ENCODE measurements around the gene MKNK1. TPM values are rescaled to one million over a fixed set of nuclear protein-coding genes. Genes with fewer than 3 reads are reported as not detected.
"Not testable (repeated sequence)": the region's sequence is repeated elsewhere in the genome, so short reads cannot be mapped to it uniquely, and the experiment has no call there.

MKNK1 gene
- total RNA-seq = 10 to 100 TPM; 40.3 to 59.6 TPM
- long read RNA-seq, donor 1, partial matches to known transcripts = 6 of 14 reads
- long read RNA-seq, donor 1, other reads (novel, unspliced or antisense) = 5 of 14 reads
- long read RNA-seq, donor 2, transcript MKNK1-230 (12 exons, 2,600 nt) = major isoform, 7 of 29 reads
- long read RNA-seq, donor 2, partial matches to known transcripts = 4 of 29 reads
- long read RNA-seq, donor 2, other reads (novel, unspliced or antisense) = 15 of 29 reads

- intact Hi-C loops (cut with DNase I) = no loop called here
These were observed at the start of gene MKNK1 for GRCh38 chr1:46603858-46604549. Gene MKNK1, minus strand, starts transcription at chr1:46604268. Its CDS starts 20,941 bp downstream, at chr1:46583327.

GRCh38 chr1:46653405-46653958 lies 49.4 kb upstream of the MKNK1 start:
- DNase-seq (ENCODE audit: low spot score) = no peak
- intact Hi-C loops (cut with DNase I) = no loop called here

More at GRCh38 chr1:46603858-46604549, at the start of gene MKNK1:
- peak; percentile 99 for DNase-seq (ENCODE audit: low spot score)

GRCh38 chr1:46652321-46653100 lies 48.4 kb upstream of the MKNK1 start:
- intact Hi-C loops (cut with DNase I) = no loop called here
- no peak for DNase-seq (ENCODE audit: low spot score)

GRCh38 chr1:46651152-46651551 lies 47.1 kb upstream of the MKNK1 start:
- DNase-seq (ENCODE audit: low spot score); intact Hi-C loops (cut with DNase I): not testable (repeated sequence)

GRCh38 chr1:46650491-46650890 lies 46.4 kb upstream of the MKNK1 start:
- intact Hi-C loops (cut with DNase I) = no loop called here
- DNase-seq (ENCODE audit: low spot score) = no peak

GRCh38 chr1:46649764-46650163 lies 45.7 kb upstream of the MKNK1 start:
- no peak for DNase-seq (ENCODE audit: low spot score)
- intact Hi-C loops (cut with DNase I) = no loop called here

- intact Hi-C loops (cut with DNase I) = no loop called here
- no peak for DNase-seq (ENCODE audit: low spot score)
These were observed 43.5 kb upstream of the MKNK1 start for GRCh38 chr1:46647611-46648010.

- no peak for DNase-seq (ENCODE audit: low spot score)
- intact Hi-C loops (cut with DNase I) = no loop called here
These were observed 42.8 kb upstream of the MKNK1 start for GRCh38 chr1:46646844-46647243.

- DNase-seq (ENCODE audit: low spot score) = no peak
- intact Hi-C loops (cut with DNase I) = no loop called here
These were observed 42.3 kb upstream of the MKNK1 start for GRCh38 chr1:46646331-46646730.

- no peak for DNase-seq (ENCODE audit: low spot score)
- intact Hi-C loops (cut with DNase I) = no loop called here
These were observed 41.7 kb upstream of the MKNK1 start for GRCh38 chr1:46645815-46646214.

GRCh38 chr1:46643368-46643775 lies 39.3 kb upstream of the MKNK1 start:
- intact Hi-C loops (cut with DNase I) = no loop called here
- DNase-seq (ENCODE audit: low spot score) = no peak

- intact Hi-C loops (cut with DNase I) = no loop called here
- DNase-seq (ENCODE audit: low spot score) = no peak
These were observed 38.1 kb upstream of the MKNK1 start for GRCh38 chr1:46642115-46642680.

- intact Hi-C loops (cut with DNase I) = no loop called here
These were observed 35.5 kb upstream of the MKNK1 start for GRCh38 chr1:46639547-46639946.

GRCh38 chr1:46638921-46639320 lies 34.9 kb upstream of the MKNK1 start:
- intact Hi-C loops (cut with DNase I) = no loop called here
- no peak for DNase-seq (ENCODE audit: low spot score)

More at GRCh38 chr1:46639547-46639946, 35.5 kb upstream of the MKNK1 start:
- DNase-seq (ENCODE audit: low spot score) = no peak

- no peak for DNase-seq (ENCODE audit: low spot score)
- intact Hi-C loops (cut with DNase I) = no loop called here
These were observed 33.5 kb upstream of the MKNK1 start for GRCh38 chr1:46637444-46638083.

GRCh38 chr1:46635205-46635604 lies 31.1 kb upstream of the MKNK1 start:
- intact Hi-C loops (cut with DNase I) = no loop called here
- DNase-seq (ENCODE audit: low spot score) = no peak

GRCh38 chr1:46630719-46631118 lies 26.7 kb upstream of the MKNK1 start:
- DNase-seq (ENCODE audit: low spot score) = no peak
- intact Hi-C loops (cut with DNase I) = no loop called here

GRCh38 chr1:46623743-46624644 lies 19.9 kb upstream of the MKNK1 start:
- DNase-seq (ENCODE audit: low spot score) = no peak
- intact Hi-C loops (cut with DNase I) = no loop called here
